ENCODE data around the gene VANGL2.

The VANGL2 gene

DNA sequence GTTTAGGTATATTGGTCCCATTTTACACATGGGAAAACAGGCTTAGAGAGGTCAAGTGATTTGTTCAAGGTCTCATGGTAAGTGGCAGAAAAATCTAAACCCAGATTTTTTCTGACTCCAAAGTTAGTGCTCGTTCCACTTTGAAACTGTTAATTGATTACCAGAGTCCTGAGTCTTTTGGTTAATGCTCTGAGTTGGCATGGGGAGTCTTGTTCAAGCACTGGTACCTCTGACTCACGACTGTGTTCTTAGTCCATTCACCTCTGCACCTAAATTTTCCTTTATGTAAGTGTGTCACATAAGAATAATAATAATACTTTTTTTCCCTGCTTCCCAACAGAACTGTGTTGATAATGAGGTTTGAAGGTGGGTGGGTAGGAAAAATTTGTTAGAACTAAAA lies 59.3 kb downstream of the VANGL2 start:
- DNase-seq (ENCODE audit: low read depth in 2 of 2), result no peak

- no peak for DNase-seq (ENCODE audit: low read depth in 2 of 2)
Measured at GRCh38 chr1:160460214-160460642, 59.9 kb downstream of the VANGL2 start.

DNA sequence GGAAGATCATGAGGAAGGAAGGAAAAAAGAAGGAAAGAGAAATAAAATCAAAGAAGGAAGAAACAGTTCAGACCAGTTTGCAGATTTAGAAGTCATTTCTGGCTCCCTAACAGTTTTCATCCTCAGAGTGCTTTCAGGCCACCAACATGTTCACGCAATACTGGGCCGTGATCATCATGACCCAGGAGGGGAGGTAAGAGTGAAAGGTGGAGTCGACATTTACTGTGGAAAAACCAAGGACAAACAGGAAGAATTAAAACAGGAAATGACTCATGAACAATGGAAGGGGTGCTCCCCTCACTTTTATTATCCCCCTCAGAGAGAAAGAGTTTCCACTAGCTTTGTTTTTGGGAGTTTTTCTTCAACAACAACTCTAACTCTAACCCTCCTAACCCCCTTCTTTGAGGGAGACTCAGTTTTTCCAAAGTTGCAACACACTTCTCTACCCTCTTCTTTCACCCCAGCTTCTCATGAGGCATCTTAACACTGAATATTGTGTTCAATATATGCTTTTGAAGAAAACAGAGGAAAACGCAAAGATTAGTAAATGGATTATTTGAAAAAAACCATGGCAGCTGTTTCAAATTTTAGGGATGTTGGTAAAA lies 60.4 kb downstream of the VANGL2 start:
- no peak for DNase-seq (ENCODE audit: low read depth in 2 of 2)

DNA sequence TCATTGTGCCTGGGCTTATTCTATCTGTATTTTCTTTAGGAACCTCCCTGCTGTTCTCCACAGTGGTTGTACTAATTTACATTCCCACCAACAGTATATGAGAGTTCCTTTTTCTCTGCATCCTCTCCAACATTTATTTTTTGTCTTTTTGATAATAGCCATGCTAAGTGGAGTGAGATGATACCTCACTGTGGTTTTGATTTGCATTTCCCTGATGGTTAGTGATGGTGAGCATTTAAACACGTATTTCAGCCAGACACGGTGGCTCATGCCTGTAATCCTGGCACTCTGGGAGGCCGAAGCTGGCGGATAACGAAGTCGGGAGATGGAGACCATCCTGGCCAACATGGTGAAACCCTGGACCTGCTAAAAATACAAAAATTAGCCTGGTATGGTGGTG lies 64.8 kb downstream of the VANGL2 start:
- no peak for DNase-seq (ENCODE audit: low read depth in 2 of 2)

DNA sequence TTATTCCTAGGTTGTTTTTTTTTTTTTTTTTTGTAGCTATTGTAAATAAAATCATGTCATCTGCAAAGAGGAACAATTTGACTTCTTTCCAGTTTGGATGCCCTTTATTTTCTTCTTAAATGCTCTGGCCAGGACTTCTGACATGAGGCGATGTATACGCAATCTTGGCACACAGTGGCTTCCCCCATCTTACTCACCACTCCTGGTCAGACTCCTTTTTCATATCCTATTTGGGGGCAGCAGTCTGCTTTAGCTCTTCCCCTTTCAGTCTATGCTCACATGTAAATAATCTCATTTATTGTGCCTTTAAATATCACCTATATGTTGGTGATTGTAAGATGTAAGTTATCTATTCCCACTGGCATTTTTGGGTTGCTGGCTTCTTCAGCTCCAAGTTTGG lies 66.6 kb downstream of the VANGL2 start:
- DNase-seq (ENCODE audit: low read depth in 2 of 2), result no peak

GRCh38 chr1:160467576-160467975 lies 67.2 kb downstream of the VANGL2 start:
- no peak for DNase-seq (ENCODE audit: low read depth in 2 of 2)

GRCh38 chr1:160471253-160471652 lies 70.9 kb downstream of the VANGL2 start:
- DNase-seq (ENCODE audit: low read depth in 2 of 2), result no peak

DNA sequence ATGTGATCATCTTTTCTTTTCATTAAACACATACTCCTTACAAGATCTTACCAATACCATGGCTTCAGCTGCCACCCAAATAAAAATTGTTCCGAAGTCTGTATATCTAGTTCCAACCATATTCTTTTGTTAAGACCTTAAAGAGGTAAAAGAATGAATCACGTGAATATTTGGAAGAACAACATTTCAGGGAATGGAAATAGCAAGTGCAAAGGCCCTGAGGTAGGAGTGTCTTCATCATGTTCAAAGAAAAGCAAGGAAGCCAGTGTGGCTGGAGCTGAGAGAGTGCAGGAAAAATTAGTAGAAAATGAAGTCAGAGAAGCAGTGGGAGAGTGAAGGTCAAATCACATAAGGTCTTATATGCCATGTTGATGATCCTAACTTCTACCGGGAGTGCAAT lies 71.7 kb downstream of the VANGL2 start:
- no peak for DNase-seq (ENCODE audit: low read depth in 2 of 2)

DNA sequence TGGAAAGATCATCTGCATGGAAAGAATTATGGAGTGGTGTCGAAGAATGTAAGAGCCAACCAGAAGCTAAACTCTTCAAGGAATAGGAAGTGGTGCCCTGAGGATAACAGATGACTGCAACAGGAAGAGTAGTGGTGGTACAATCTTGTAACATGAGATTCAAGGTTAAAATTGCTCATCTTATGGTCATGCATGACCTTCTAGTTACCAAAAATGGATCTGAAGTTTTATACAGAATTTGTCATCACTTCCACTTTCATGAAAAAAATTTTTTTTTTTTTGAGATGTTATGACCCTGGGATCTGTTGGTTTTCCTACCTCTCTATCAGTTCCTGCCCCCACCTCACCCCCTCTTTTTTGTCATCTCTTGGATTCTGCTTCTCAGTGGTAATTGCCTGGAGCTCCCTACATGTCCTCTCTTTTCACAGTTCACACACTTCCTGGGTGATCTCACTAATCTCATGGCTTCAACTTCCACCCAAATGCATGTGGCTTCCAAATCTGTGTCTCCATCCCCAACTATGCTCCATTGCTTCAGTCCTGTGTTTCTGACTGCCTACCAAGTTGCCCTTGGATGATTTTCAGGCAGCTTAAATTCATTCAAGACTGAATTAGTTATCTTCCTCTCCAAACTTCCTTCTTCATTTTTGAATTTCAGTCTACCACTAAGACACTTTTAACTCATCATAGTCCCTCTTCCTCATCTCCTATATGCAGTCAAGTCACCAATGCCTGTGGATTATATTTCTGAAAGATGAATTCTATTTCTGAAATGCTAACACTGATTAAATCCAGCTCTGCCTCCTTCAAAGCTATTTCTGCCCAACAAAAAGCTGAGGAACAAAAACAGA lies 74.3 kb downstream of the VANGL2 start:
- no peak for DNase-seq (ENCODE audit: low read depth in 2 of 2)

Measured in stimulated activated CD4-positive, alpha-beta T cell treated with anti-CD3 and anti-CD28 coated beads, Interleukin-15, amount 100 ng/mL, for 48 hours (primary cell).